Natural killer cell treated with Interleukin-12 subunit alpha and Interleukin-12 subunit beta and Interleukin-15 and Interleukin-18, amount 100 ng/mL, for 72 hours (primary cell): ENCODE measurements around the gene ZNF48. TPM values are rescaled to one million over a fixed set of nuclear protein-coding genes. Genes with fewer than 3 reads are reported as not detected.

Experiments
- ATAC-seq, 2 donors: fragments of 150-1000 bp; cut with Tn5 transposase in 1 of 2; sonication (Bioruptor Pico), chemical (Tn5 transposase) in 1 of 2; 2 replicates each; pipeline ENCODE4 v1.10.0; 2021
- DNase-seq: peaks from one replicate; pipeline ENCODE4 v3.0.0; 2022; ENCODE audit warnings: low spot score
- H3K27ac Mint-ChIP-seq, 2 donors: 1 replicate in 1 of 2; 2 replicates in 1 of 2; pipeline ENCODE4 v1.8.0; 2022; ENCODE audit warnings: mixed read lengths in 2 of 2, mild to moderate bottlenecking in 1 of 2, moderate library complexity in 1 of 2
- H3K27me3 Mint-ChIP-seq, 2 donors: 1 replicate in 1 of 2; 2 replicates in 1 of 2; pipeline ENCODE4 v1.8.0; 2022; ENCODE audit warnings: mixed read lengths in 2 of 2
- H3K36me3 Mint-ChIP-seq: one replicate; pipeline ENCODE4 v1.8.0; 2022; ENCODE audit warnings: mixed read lengths
- H3K4me1 Mint-ChIP-seq, 2 donors: 1 replicate in 1 of 2; 2 replicates in 1 of 2; pipeline ENCODE4 v1.8.0; 2022; ENCODE audit warnings: low read depth in 2 of 2, mixed read lengths in 2 of 2, mild to moderate bottlenecking in 1 of 2
- H3K4me3 Mint-ChIP-seq: one replicate; pipeline ENCODE4 v1.8.0; 2022; ENCODE audit warnings: mixed read lengths
- H3K9me3 Mint-ChIP-seq: 2 replicates; pipeline ENCODE4 v1.8.0; 2022; ENCODE audit warnings: mixed read lengths
- total RNA-seq, 2 donors: library from RNA; stranded (reverse); gene quantifications; one replicate each; pipeline ENCODE4 v1.2.3, GENCODE V29; 2022

The ZNF48 gene
- total RNA-seq, result 10 to 100 TPM; 10.2 to 14.7 TPM

- no peaks in the 10 kb centered on the region for H3K9me3 Mint-ChIP-seq
- peak within 1 kb of the TSS; percentile 95 for H3K4me3 Mint-ChIP-seq
- H3K36me3 Mint-ChIP-seq, result no peaks in the 10 kb centered on the region
- ATAC-seq, result peak; percentile 82 to 84
- no peaks in the 10 kb centered on the region for H3K27me3 Mint-ChIP-seq
- H3K27ac Mint-ChIP-seq, result peak within 1 kb of the TSS; percentile 65
- DNase-seq, result peak; percentile 77
- H3K4me1 Mint-ChIP-seq, result peaks cover 32 to 34% of the 10 kb centered on the region in 2 donors
Measured at GRCh38 chr16:30395155-30395991, at the start of gene ZNF48. TSS of gene ZNF48 (plus strand) at chr16:30395420. CDS start at chr16:30395795, 375 bp downstream.

GRCh38 chr16:30346286-30346685 is 48.9 kb upstream of the ZNF48 start:
- peaks cover 5% of the 10 kb centered on the region for H3K36me3 Mint-ChIP-seq
- no peak overlapping the region for H3K4me3 Mint-ChIP-seq
- peaks cover 25 to 26% of the 10 kb centered on the region in 2 donors for H3K4me1 Mint-ChIP-seq
- no peak for DNase-seq
- no peak overlapping the region for H3K27ac Mint-ChIP-seq
- H3K27me3 Mint-ChIP-seq, result no peaks in the 10 kb centered on the region
- H3K9me3 Mint-ChIP-seq, result no peaks in the 10 kb centered on the region
- no peak for ATAC-seq

GRCh38 chr16:30348113-30348512 is 47.1 kb upstream of the ZNF48 start:
- Mint-ChIP-seq H3K27me3 (no peaks in the 10 kb centered on the region), H3K9me3 (no peaks in the 10 kb centered on the region), H3K36me3 (peaks cover 5% of the 10 kb centered on the region), H3K4me3 (no peak overlapping the region), H3K4me1 (peaks cover 35 to 41% of the 10 kb centered on the region in 2 donors), H3K27ac (no peak overlapping the region)
- no peak for ATAC-seq
- DNase-seq, result no peak

- DNase-seq, result no peak
- no peaks in the 10 kb centered on the region for H3K9me3 Mint-ChIP-seq
- H3K4me1 Mint-ChIP-seq, result peaks cover 40 to 44% of the 10 kb centered on the region in 2 donors
- H3K4me3 Mint-ChIP-seq, result peak overlapping the region; percentile 69
- H3K27me3 Mint-ChIP-seq, result no peaks in the 10 kb centered on the region
- H3K27ac Mint-ChIP-seq, result peak overlapping the region; percentile 91 to 99
- H3K36me3 Mint-ChIP-seq, result peaks cover 5% of the 10 kb centered on the region
- no peak for ATAC-seq
Measured at GRCh38 chr16:30348929-30349328, 46.3 kb upstream of the ZNF48 start.

GRCh38 chr16:30349675-30350074 is 45.5 kb upstream of the ZNF48 start:
- Mint-ChIP-seq H3K4me1 (peaks cover 47 to 52% of the 10 kb centered on the region in 2 donors), H3K36me3 (peaks cover 5% of the 10 kb centered on the region), H3K9me3 (no peaks in the 10 kb centered on the region), H3K27ac (peak overlapping the region; percentile 91 to 99), H3K27me3 (no peaks in the 10 kb centered on the region), H3K4me3 (peak overlapping the region; percentile 69)
- DNase-seq, result peak; percentile 62
- ATAC-seq, result peak; percentile 36 to 44

- H3K4me1 Mint-ChIP-seq, result peaks cover 51 to 56% of the 10 kb centered on the region in 2 donors
- no peaks in the 10 kb centered on the region for H3K27me3 Mint-ChIP-seq
- DNase-seq (peak; percentile 77), ATAC-seq (peak; percentile 82 to 87)
- no peaks in the 10 kb centered on the region for H3K9me3 Mint-ChIP-seq
- H3K4me3 Mint-ChIP-seq, result peak overlapping the region; percentile 69
- peak overlapping the region; percentile 91 to 99 for H3K27ac Mint-ChIP-seq
- peaks cover 5% of the 10 kb centered on the region for H3K36me3 Mint-ChIP-seq
Measured at GRCh38 chr16:30350134-30350871, 44.9 kb upstream of the ZNF48 start.

- DNase-seq (peak; percentile 51), ATAC-seq (no peak)
- Mint-ChIP-seq H3K27me3 (no peaks in the 10 kb centered on the region), H3K4me1 (peaks cover 54 to 60% of the 10 kb centered on the region in 2 donors), H3K9me3 (no peaks in the 10 kb centered on the region), H3K4me3 (peak overlapping the region; percentile 69), H3K36me3 (peaks cover 5% of the 10 kb centered on the region), H3K27ac (peak overlapping the region; percentile 91 to 99)
Measured at GRCh38 chr16:30351001-30351441, 44.2 kb upstream of the ZNF48 start.

- DNase-seq (peak; percentile 44), ATAC-seq (no peak)
- Mint-ChIP-seq H3K27me3 (no peaks in the 10 kb centered on the region), H3K36me3 (peaks cover 5% of the 10 kb centered on the region), H3K4me3 (peak overlapping the region; percentile 69), H3K27ac (peak overlapping the region; percentile 91 to 99), H3K4me1 (peaks cover 59 to 60% of the 10 kb centered on the region in 2 donors), H3K9me3 (no peaks in the 10 kb centered on the region)
Measured at GRCh38 chr16:30351586-30352419, 43.4 kb upstream of the ZNF48 start.

GRCh38 chr16:30352488-30353401 is 42.5 kb upstream of the ZNF48 start:
- Mint-ChIP-seq H3K27ac (peak overlapping the region; percentile 12 to 99), H3K4me3 (peak overlapping the region; percentile 51), H3K27me3 (no peaks in the 10 kb centered on the region), H3K4me1 (peaks cover 64 to 67% of the 10 kb centered on the region in 2 donors), H3K36me3 (peaks cover 5% of the 10 kb centered on the region), H3K9me3 (no peaks in the 10 kb centered on the region)
- ATAC-seq (no peak), DNase-seq (peak; percentile 41)

- DNase-seq, result peak; percentile 59
- ATAC-seq, result no peak
- peaks cover 64 to 67% of the 10 kb centered on the region in 2 donors for H3K4me1 Mint-ChIP-seq
- peak overlapping the region; percentile 95 for H3K4me3 Mint-ChIP-seq
- H3K36me3 Mint-ChIP-seq, result peaks cover 5% of the 10 kb centered on the region
- no peaks in the 10 kb centered on the region for H3K27me3 Mint-ChIP-seq
- H3K9me3 Mint-ChIP-seq, result no peaks in the 10 kb centered on the region
- H3K27ac Mint-ChIP-seq, result peak overlapping the region; percentile 92 to 99
Measured at GRCh38 chr16:30353438-30354129, 41.6 kb upstream of the ZNF48 start.

GRCh38 chr16:30354423-30355143 is 40.6 kb upstream of the ZNF48 start:
- peaks cover 56 to 58% of the 10 kb centered on the region in 2 donors for H3K4me1 Mint-ChIP-seq
- peak; percentile 22 to 40 for ATAC-seq
- no peak for DNase-seq
- peak overlapping the region; percentile 95 for H3K4me3 Mint-ChIP-seq
- H3K36me3 Mint-ChIP-seq, result peaks cover 5% of the 10 kb centered on the region
- H3K27ac Mint-ChIP-seq, result peak overlapping the region; percentile 92 to 99
- H3K9me3 Mint-ChIP-seq, result no peaks in the 10 kb centered on the region
- no peaks in the 10 kb centered on the region for H3K27me3 Mint-ChIP-seq
